Activated T-cell treated with anti-CD3 and anti-CD28 coated beads, Interleukin-2, amount 50 U/mL, for 72 hours (primary cell): ENCODE results near the gene PYGO2. TPM values are rescaled to one million over a fixed set of nuclear protein-coding genes. Genes with fewer than 3 reads are reported as not detected.
A peak's percentile ranks its signal among the peaks of the same experiment; 100 is the strongest.

Source experiments
- ATAC-seq, 2 donors: fragments of 150-1000 bp; cut with Tn5 transposase; replicated peaks in 1 of 2; 2 replicates each; pipeline ENCODE4 v1.10.0; 2021; ENCODE audit warnings: moderate library complexity in 2 of 2, mild to moderate bottlenecking in 1 of 2
- DNase-seq, 2 donors: peaks; one replicate each; pipeline ENCODE4 v3.0.0; 2021 to 2022; ENCODE audit warnings: mixed read lengths in 1 of 2
- H3K27ac Mint-ChIP-seq: one replicate; pipeline ENCODE4 v1.8.0; 2022; ENCODE audit warnings: mild to moderate bottlenecking, moderate library complexity, mixed read lengths
- H3K27me3 Mint-ChIP-seq: one replicate; pipeline ENCODE4 v1.8.0; 2022; ENCODE audit warnings: low read depth, mixed read lengths
- H3K36me3 Mint-ChIP-seq, 2 donors: one replicate each; pipeline ENCODE4 v1.8.0; 2022; ENCODE audit warnings: mixed read lengths in 2 of 2, mild to moderate bottlenecking in 1 of 2; ENCODE audit not compliant: insufficient read depth in 2 of 2
- H3K4me1 Mint-ChIP-seq: one replicate; pipeline ENCODE4 v1.8.0; 2022; ENCODE audit warnings: low read depth, mixed read lengths
- H3K4me3 Mint-ChIP-seq, 2 donors: one replicate each; pipeline ENCODE4 v1.8.0; 2022; ENCODE audit warnings: mild to moderate bottlenecking in 2 of 2, mixed read lengths in 2 of 2, moderate library complexity in 2 of 2
- H3K9me3 Mint-ChIP-seq, 2 donors: one replicate each; pipeline ENCODE4 v1.8.0; 2022; ENCODE audit warnings: mixed read lengths in 2 of 2
- total RNA-seq, 2 donors: library from RNA; stranded (reverse); gene quantifications; one replicate each; pipeline ENCODE4 v1.2.3, GENCODE V29; 2022

PYGO2 gene
- total RNA-seq, 2 donors from 2014 or later, result 43.6 to 45.3 TPM

DNA sequence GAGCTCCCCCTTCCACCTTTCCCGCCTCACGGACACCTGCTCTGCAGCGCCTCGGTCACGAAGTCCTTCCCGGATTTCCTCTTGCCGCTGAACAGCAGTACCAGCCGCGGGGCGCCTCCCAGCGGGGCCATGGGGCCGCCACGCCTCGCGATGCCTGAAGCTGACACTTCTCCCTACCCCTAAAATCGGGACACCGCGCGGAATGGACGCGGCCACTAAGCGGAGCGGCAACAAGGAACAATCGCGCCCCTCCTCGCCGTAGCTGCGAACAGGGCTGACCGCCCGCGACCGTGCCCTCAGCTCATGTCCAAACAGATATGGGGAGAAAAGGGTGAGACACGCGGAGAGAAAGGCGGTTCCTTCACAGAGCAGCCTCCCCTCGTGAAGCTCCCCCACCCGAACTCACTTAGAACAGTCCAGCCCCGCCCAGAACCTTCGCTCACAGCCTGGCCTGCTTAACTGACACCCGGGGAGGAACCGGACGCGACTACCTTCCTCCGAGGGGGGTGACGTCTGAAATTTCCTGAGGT, 25.0 kb downstream of the PYGO2 start, which contains the start of gene PMVK:
Gene PMVK (minus strand): TSS at position 165 of the 530 bp plus-strand sequence. CDS start 34 bp downstream, at position 131.
- ATAC-seq, result peak; percentile 82 to 84
- peaks cover 64% of the 10 kb centered on the region for H3K4me1 Mint-ChIP-seq
- peak within 1 kb of the TSS; percentile 98 for H3K27ac Mint-ChIP-seq
- H3K27me3 Mint-ChIP-seq, result no peaks in the 10 kb centered on the region
- H3K9me3 Mint-ChIP-seq, result no peaks in the 10 kb centered on the region
- peaks cover 2 to 3% of the 10 kb centered on the region in 2 donors for H3K36me3 Mint-ChIP-seq
- peak within 1 kb of the TSS; percentile 93 to 98 for H3K4me3 Mint-ChIP-seq
- DNase-seq, result peak; percentile 94 to 96

DNA sequence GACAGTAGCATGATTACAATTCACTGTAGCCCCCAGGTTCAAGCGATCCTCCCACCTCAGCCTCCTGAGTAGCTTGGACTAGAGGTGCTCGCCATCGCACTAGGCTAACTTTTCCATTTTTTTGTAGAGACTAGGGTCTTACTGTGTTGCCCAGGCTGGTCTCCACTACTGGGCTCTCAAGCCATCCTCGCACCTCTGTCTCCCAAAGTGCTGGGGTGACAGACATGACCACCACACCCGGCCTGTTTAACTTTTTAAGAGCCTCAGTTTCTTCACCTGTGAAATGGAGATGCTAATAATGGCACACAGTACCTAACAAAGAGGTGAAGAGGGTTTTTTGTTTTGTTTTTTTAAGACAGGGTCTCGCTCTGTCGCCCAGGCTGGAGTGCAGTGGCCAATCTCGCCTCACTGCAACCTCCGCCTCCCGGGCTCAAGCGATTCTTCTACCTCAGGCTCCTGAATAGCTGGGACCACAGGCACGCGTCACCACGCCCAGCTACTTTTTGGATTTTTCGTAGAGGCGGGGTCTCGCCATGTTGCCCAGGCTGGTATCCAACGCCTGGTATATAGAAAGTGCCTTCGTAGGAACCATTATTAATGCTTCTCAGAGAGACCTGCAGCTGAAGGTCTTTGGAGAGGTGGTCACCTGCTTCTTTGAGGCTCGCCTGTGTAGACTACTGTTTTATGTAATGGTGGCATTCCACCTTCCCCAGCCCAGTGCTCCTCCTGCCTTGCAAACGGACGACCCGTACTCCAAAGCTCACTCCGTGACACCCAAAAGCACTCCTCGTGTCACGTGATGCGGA, 25.6 kb downstream of the PYGO2 start:
- Mint-ChIP-seq H3K4me3 (peak overlapping the region; percentile 93 to 98), H3K27ac (peak overlapping the region; percentile 98), H3K36me3 (peaks cover 2 to 3% of the 10 kb centered on the region in 2 donors), H3K27me3 (no peaks in the 10 kb centered on the region), H3K4me1 (peaks cover 57% of the 10 kb centered on the region), H3K9me3 (no peaks in the 10 kb centered on the region)
- no peak for DNase-seq
- no peak for ATAC-seq

DNA sequence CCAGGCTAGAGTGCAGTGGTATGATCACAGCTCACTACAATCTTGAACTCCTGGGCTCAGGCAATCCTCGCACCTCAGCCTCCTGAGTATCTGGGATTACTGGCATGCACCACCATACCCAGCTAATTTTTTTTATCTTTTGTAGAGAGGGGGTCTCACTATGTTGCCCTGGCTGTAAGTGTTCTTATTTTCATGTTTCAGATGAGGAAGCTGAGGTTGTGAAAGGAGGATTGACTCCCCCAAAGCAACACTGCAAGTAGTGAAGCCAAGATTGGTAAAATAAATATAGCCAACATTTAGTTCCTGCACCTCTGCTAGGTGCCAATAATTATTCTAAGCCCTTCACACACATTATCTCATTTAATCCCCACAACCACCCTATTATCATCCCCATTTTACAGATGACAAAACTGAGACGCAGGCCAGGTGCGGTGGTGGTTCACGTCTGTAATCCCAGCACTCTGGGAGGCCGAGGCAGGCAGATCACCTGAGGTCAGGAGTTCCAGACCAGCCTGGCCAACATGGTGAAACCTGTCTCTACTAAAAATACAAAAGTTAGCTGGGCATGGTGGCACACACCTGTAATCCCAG, 27.1 kb downstream of the PYGO2 start:
- Mint-ChIP-seq H3K4me1 (peaks cover 44% of the 10 kb centered on the region), H3K4me3 (peak overlapping the region; percentile 15 to 23), H3K36me3 (peaks cover 2 to 3% of the 10 kb centered on the region in 2 donors), H3K27ac (peak overlapping the region; percentile 32), H3K27me3 (no peaks in the 10 kb centered on the region), H3K9me3 (no peaks in the 10 kb centered on the region)
- ATAC-seq (no peak), DNase-seq (no peak)

DNA sequence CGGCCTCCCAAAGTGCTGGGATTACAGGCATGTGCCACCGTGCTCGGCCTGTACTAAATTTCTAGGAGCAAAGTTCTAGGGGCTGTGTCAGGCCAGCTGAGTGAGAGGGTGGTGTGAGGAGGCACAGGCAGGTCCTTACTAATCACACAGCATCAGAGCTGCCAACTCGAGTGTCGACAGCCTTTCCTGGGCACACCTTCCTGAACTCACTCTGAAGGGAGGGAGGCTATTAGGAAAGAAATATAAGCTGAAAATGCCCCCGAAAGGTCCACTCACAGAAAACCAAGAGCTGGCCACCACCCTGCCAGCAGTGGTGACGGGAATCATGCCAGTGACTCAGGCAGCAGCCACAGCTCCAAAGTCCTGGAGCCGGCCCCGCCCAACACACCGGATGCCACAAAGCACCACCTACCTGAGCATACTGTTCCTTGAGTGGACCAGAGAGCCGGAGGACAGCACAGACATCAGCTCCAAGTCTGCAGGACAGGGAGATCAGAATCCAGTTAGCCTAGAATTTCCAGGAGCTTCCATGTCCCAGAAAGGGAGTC, 29.6 kb downstream of the PYGO2 start:
- Mint-ChIP-seq H3K9me3 (no peaks in the 10 kb centered on the region), H3K27ac (no peak overlapping the region), H3K36me3 (peaks cover 5 to 7% of the 10 kb centered on the region in 2 donors), H3K4me3 (no peak overlapping the region), H3K27me3 (no peaks in the 10 kb centered on the region), H3K4me1 (peaks cover 22% of the 10 kb centered on the region)
- DNase-seq (no peak), ATAC-seq (no peak)

DNA sequence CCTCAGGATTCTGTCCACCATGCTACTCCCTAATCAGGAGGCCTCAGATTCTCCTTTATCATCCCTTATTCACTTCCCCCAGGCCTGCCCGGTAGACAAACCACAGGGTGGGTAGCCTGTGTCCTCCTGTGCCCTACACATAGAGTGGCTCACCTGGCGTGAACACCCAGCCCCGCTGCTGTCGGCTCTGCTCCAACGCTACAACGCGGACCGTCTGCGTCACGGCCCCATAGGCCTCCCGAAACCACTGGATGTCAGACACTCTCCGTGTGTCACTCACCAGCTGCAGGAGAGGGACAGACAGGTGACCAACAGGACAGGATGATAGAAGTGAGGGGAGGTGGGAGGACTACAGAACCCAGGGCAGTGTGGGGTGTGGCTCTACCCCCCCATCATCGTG, 35.4 kb downstream of the PYGO2 start:
- Mint-ChIP-seq H3K36me3 (peaks cover 6% of the 10 kb centered on the region in 2 donors), H3K4me1 (no peaks in the 10 kb centered on the region), H3K9me3 (no peaks in the 10 kb centered on the region), H3K27ac (peak overlapping the region; percentile 71), H3K27me3 (no peaks in the 10 kb centered on the region), H3K4me3 (no peak overlapping the region)
- ATAC-seq (no peak), DNase-seq (no peak)

DNA sequence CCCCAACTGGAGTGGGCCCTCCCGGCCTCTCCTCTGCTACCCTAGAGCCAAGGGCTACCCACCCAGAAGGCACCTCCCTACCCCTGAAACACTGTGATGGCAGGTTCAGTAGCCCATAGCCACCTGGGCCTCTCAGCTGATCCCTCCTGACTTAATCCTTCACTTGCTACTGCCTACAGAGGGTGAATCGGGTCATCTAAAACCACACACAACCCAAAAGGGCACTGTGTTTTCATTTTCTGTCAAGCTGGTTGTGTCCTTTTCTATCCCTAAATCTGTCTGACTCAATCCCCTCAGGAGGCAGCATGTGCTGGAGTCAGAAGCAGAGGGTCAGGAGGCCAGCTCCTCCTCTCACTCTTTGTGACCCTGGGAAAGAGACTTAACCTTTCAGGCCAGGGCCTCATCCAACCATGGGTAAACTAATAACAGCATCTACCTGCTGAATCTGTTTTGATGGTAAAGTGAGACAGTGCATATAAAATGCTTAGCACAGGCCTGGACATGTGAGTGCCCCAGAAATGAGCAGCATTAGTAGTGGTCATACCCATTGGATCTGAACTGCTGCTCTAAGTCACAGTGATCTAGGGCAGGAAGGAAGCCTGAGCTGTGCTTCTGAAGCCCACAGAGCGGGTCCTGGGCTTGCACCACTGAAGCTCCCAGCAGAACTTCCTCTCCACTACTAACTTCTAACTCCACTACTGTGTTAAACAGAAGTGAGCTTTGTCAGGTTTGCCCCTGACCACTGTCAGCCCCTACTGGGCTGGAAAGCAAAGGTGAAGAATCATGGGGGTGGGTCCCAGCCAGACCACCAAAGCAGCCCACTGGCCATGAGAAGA, 36.0 kb downstream of the PYGO2 start:
- Mint-ChIP-seq H3K4me1 (no peaks in the 10 kb centered on the region), H3K27ac (peak overlapping the region; percentile 72), H3K36me3 (peaks cover 6% of the 10 kb centered on the region in 2 donors), H3K4me3 (no peak overlapping the region), H3K27me3 (no peaks in the 10 kb centered on the region), H3K9me3 (no peaks in the 10 kb centered on the region)
- no peak for DNase-seq
- peak in 1 of 2 donors; percentile 44 for ATAC-seq

DNA sequence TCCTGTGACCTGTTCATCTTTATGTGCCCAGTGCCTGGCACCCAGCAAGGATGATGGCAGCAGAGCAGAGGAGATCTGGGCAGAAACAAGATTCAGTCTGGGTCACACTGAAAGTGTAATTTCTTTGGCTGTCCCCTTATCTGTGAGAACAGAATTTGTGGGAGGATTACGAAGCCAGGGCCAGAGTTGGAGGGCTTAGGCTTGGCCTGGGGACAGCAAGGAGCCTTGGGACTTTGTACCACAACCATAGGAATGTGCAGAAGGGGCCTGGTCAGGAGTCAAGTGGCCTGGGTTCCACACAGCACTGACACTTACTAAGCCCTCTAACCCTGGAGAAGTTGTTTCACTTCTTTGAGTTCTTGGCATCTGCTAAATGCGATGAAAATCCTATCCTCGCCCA, 37.9 kb downstream of the PYGO2 start:
- Mint-ChIP-seq H3K27me3 (no peaks in the 10 kb centered on the region), H3K4me1 (no peaks in the 10 kb centered on the region), H3K4me3 (no peak overlapping the region), H3K36me3 (peaks cover 6% of the 10 kb centered on the region in 2 donors), H3K27ac (peak overlapping the region; percentile 12), H3K9me3 (no peaks in the 10 kb centered on the region)
- no peak for ATAC-seq
- no peak for DNase-seq

DNA sequence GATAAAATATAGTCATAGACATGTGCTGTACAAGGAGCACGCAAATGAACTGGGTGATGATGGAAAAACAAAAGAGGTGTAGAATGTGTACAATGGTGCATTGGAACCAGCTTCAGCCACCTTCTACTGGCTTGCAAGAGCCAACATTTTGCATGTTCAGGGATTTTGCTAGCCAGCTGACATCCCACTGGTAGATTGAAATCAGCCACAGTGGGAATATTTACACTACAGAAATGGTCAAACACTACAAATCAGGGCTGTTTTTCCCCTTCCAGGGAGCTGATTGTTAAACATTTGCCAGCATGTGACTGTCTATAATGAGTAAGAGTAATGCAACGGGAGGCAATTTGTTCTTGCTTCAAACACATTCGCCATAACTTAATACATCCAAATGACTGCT, 48.3 kb downstream of the PYGO2 start:
- no peak overlapping the region for H3K4me3 Mint-ChIP-seq
- no peaks in the 10 kb centered on the region for H3K9me3 Mint-ChIP-seq
- ATAC-seq (no peak), DNase-seq (no peak)
- H3K4me1 Mint-ChIP-seq, result no peaks in the 10 kb centered on the region
- H3K27me3 Mint-ChIP-seq, result no peaks in the 10 kb centered on the region
- no peak overlapping the region for H3K27ac Mint-ChIP-seq
- peaks cover 0 to 7% of the 10 kb centered on the region in 2 donors for H3K36me3 Mint-ChIP-seq

DNA sequence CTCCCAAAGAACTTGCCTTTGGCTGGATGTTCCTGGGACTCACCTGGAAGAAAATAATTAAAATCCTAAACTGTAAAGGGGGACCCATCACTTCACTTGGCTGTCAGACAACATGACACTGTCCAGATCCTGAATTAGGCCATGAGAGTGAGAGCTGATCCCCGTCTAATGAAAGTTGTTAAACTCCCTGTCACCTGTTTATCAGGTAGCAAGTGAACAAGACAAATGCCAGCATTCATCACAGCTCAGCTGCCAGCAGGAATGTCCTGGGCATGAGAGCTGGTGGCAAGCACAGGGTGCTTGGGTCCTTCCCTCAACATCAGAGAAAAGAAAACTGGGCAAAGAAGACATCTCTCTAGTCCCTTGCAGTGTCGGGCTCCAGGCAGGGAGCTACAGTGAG, 48.8 kb downstream of the PYGO2 start:
- DNase-seq (no peak), ATAC-seq (no peak)
- H3K27ac Mint-ChIP-seq, result no peak overlapping the region
- H3K4me1 Mint-ChIP-seq, result no peaks in the 10 kb centered on the region
- no peaks in the 10 kb centered on the region for H3K9me3 Mint-ChIP-seq
- H3K4me3 Mint-ChIP-seq, result no peak overlapping the region
- H3K27me3 Mint-ChIP-seq, result no peaks in the 10 kb centered on the region
- peaks cover 0 to 7% of the 10 kb centered on the region in 2 donors for H3K36me3 Mint-ChIP-seq

DNA sequence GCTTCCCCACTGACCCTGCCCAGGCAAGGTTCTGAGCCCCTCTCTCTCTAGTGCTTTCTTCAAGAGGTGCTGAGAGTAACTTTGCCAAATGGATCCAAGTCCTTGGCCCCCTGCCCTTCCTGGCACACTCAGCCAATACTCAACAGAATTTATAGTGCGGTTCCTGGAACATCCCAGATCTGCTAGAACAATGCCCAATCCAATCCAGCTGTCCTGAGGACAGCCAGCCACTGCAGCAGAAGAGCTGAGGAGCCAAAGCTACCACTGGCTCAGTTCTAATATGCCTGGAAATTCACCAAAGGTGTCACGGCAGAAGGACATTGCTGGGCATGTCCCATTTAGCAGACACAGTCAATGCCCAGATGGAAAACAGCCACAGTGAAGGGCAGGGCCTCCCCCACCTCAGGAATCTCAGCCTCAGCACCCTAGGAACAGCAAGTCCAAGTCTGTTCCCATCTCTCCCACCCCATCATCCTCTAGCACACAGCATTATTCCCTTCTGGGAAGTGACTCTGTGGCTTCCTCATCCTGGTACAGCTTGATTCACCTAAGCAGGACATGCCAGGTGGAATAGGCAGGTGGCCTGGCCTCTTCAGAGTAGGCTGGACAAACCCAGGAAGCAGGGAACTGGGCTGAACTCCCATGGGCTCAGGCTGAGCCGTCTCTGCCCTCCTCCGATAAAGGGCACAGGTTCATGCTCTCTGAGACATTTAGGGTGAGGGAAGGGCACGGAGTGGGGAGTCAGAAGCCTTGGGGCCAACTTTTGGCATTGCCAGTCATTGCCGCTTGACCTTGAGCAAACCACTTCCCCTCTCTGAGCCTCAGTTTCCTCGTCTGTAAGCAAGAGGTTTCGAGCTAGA, 49.7 kb downstream of the PYGO2 start:
- H3K4me3 Mint-ChIP-seq, result no peak overlapping the region
- ATAC-seq (no peak), DNase-seq (no peak)
- H3K36me3 Mint-ChIP-seq, result peaks cover 0 to 6% of the 10 kb centered on the region in 2 donors
- H3K27ac Mint-ChIP-seq, result no peak overlapping the region
- no peaks in the 10 kb centered on the region for H3K9me3 Mint-ChIP-seq
- H3K4me1 Mint-ChIP-seq, result no peaks in the 10 kb centered on the region
- no peaks in the 10 kb centered on the region for H3K27me3 Mint-ChIP-seq

DNA sequence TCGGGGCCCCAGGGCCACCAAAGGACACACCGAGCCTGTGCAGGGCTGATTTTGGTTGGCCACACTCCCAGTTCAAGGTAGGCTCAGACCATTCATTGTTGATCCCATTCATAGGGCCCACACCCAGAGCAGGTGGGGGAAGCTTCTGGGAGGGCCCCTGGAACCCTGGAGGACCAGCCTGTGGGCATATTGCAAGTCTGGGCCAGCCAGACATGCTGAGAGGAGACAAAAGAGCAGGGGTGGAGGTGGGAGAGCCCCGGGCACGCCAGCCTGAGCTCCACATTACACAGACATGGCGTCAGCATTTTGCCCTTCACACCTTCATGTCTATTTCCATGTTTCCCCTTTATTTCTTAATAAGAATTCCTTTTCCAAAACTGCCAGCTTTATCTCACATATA, 50.7 kb downstream of the PYGO2 start:
- no peak for DNase-seq
- Mint-ChIP-seq H3K27me3 (no peaks in the 10 kb centered on the region), H3K36me3 (peaks cover 0 to 3% of the 10 kb centered on the region in 2 donors), H3K4me1 (no peaks in the 10 kb centered on the region), H3K27ac (no peak overlapping the region), H3K9me3 (no peaks in the 10 kb centered on the region), H3K4me3 (no peak overlapping the region)
- ATAC-seq, result no peak

DNA sequence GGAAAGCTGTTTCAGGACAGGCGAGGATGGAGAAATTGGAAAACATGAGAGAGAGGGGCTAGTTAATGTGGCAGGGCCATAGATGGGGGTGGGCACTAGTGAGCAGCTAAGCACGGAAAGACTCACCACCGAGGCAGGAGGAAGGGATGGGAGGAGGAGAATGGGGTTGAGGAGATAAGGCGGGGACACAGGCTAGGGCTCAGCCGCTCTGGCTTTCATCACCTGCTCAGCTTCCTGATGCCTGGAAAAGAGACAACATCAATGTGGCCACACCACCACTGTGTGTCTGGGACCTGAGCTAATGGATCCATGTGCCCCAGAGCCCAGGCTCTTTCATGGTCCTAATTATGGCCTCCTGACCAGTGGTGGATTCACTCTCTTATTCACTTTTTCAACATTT, 52.6 kb downstream of the PYGO2 start:
- no peaks in the 10 kb centered on the region for H3K36me3 Mint-ChIP-seq
- no peak for DNase-seq
- no peaks in the 10 kb centered on the region for H3K27me3 Mint-ChIP-seq
- no peak for ATAC-seq
- H3K27ac Mint-ChIP-seq, result no peak overlapping the region
- H3K9me3 Mint-ChIP-seq, result no peaks in the 10 kb centered on the region
- H3K4me3 Mint-ChIP-seq, result no peak overlapping the region
- H3K4me1 Mint-ChIP-seq, result no peaks in the 10 kb centered on the region
